MCF 10A (cell line): ENCODE data around the gene DDIAS. TPM values are rescaled to one million over a fixed set of nuclear protein-coding genes. Genes with fewer than 3 reads are reported as not detected.

ENCODE experiments used
- BruUV-seq: library from RNA; stranded (reverse); fragments of 400-500 nt; replicated peaks from 2 replicates; lab custom pipeline; 2021; lab: Mats Ljungman, UMichigan
- CTCF ChIA-PET: fragments of 300-600 bp; sonication (Branson Sonifier 250); formaldehyde crosslinking; extraction: SDS; loops from one replicate; lab custom pipeline; 2021; ENCODE audit warnings: antibody characterized with exemption, inconsistent platforms; lab: Yijun Ruan, JAX
- POLR2A ChIA-PET: fragments of 300-600, 350-650 bp; sonication (Branson Sonifier 250); formaldehyde crosslinking; extraction: SDS; loops from one replicate; lab custom pipeline; 2020; ENCODE audit warnings: antibody characterized with exemption, inconsistent platforms; lab: Yijun Ruan, JAX
- DNase-seq: peaks from one replicate; pipeline ENCODE4 v3.0.0-alpha.2; 2018; ENCODE audit not compliant: unreplicated experiment
- H3K27ac Mint-ChIP-seq: one replicate; pipeline ENCODE4 v1.8.0; 2022; ENCODE audit warnings: mild to moderate bottlenecking, low read depth, mixed read lengths; ENCODE audit not compliant: unreplicated experiment
- H3K27me3 Mint-ChIP-seq: one replicate; pipeline ENCODE4 v1.8.0; 2022; ENCODE audit warnings: mixed read lengths; ENCODE audit not compliant: insufficient read depth, unreplicated experiment
- H3K36me3 Mint-ChIP-seq: one replicate; pipeline ENCODE4 v1.8.0; 2022; ENCODE audit warnings: mild to moderate bottlenecking, moderate library complexity, mixed read lengths; ENCODE audit not compliant: insufficient read depth, unreplicated experiment
- H3K4me1 Mint-ChIP-seq: one replicate; pipeline ENCODE4 v1.8.0; 2022; ENCODE audit warnings: mixed read lengths; ENCODE audit not compliant: insufficient read depth, unreplicated experiment
- H3K4me3 Mint-ChIP-seq: one replicate; pipeline ENCODE4 v1.8.0; 2022; ENCODE audit warnings: mild to moderate bottlenecking, moderate library complexity, mixed read lengths; ENCODE audit not compliant: unreplicated experiment
- H3K9me3 Mint-ChIP-seq: one replicate; pipeline ENCODE4 v1.8.0; 2022; ENCODE audit warnings: mixed read lengths; ENCODE audit not compliant: unreplicated experiment
- CTCF ChIP-seq: fragments of 200-600 bp; IDR thresholded peaks from one replicate; pipeline ENCODE4 v1.8.0; 2022; ENCODE audit warnings: antibody characterized with exemption, mild to moderate bottlenecking; ENCODE audit not compliant: unreplicated experiment
- intact Hi-C: fragments of 100-400 bp; cut with micrococcal nuclease; formaldehyde crosslinking; loops from 2 replicates; pipeline ENCODE4 v1.14.1; 2022
- total RNA-seq: library from RNA; stranded (reverse); gene quantifications from 2 replicates; pipeline ENCODE4 v1.2.3, GENCODE V29; 2022

Gene DDIAS
- total RNA-seq, 1 experiment from 2014 or later, result 7.7 TPM

DNA sequence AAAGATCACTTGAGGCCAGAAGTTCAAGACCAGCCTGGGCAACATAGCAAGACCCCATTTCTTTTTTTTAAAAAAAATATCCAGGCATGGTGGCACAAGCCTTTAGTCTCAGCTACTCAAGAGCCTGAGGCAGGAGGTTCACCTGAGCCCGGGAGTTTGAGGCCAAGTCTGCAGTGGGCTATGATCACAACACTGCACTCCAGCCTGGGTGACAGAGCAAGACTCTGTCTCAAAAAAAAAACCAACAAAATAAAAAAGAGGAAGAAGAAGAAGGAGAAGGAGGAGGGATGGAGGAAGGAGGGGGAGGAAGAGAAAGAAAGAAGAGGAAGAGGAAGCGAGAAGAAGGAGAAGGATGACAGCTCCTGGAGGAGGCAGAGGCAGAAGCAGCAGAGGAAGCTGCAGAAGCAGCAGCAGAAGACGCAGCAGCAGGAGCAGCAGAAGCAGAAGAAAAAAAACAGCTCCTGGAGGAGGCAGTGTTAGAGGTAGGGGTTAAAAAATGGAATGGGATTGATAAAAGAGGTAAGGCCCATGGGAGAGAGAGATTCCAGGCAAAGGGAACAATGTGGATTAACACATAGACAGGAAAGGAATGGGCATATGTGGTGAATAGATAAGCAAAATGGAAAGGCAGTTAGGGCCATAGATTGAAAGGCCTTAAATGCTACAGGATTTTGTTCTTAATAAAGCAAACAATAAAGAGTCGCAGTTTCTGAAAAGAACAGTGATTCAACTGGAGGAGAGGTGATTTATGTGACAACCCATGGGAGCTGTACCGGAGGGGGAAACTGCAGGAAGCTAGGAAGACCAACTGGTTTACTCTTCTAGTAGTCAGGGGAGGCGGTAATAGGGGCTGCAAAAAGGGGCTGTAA is 12.2 kb upstream of the DDIAS start:
- DNase-seq, result no peak
- Mint-ChIP-seq H3K9me3 (no peaks in the 10 kb centered on the region), H3K4me1 (no peaks in the 10 kb centered on the region), H3K36me3 (no peaks in the 10 kb centered on the region), H3K27ac (no peak overlapping the region), H3K27me3 (no peaks in the 10 kb centered on the region), H3K4me3 (no peak overlapping the region)
- ChIA-PET POLR2A (no interaction called here), CTCF (interaction anchor here (0.6 to 2.4 kb wide), 3 partner anchors 11 to 361 kb away, joined by 3 to 9 read pairs (median 4); partner anchors contain the start of gene PRCP)
- BruUV-seq, result no TSS peak
- TF ChIP-seq CTCF, result no peak
- intact Hi-C loops, result no loop called here

- Mint-ChIP-seq H3K4me3 (no peak overlapping the region), H3K27ac (no peak overlapping the region), H3K9me3 (no peaks in the 10 kb centered on the region), H3K36me3 (no peaks in the 10 kb centered on the region), H3K27me3 (no peaks in the 10 kb centered on the region), H3K4me1 (no peaks in the 10 kb centered on the region)
- TF ChIP-seq CTCF, result no peak
- ChIA-PET POLR2A (no interaction called here), CTCF (interaction anchor here (1.2 to 4.1 kb wide), 3 partner anchors 10 to 360 kb away, joined by 4 to 30 read pairs (median 9); partner anchors contain the start of gene PRCP)
- intact Hi-C loops, result no loop called here
- no peak for DNase-seq
- no TSS peak for BruUV-seq
These were observed 11.6 kb upstream of the DDIAS start for GRCh38 chr11:82890002-82890341.

DNA sequence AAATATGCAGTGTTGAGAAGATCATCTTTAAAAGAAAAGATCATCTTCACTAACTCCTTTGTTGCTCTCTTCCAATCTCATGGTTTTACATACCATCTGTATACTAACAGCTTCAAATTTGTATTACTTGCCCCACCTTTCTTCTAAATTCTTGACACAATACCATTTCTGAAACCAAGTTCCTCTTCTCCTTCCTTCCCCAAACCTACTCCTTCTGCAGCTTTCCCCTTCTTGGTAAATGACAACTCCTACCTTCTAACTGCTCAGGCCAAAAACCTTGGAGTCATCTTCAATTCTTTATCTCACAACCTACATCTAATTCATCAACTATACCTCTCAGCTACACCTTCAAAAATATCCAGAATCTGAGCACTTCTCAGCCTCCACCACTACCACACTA is 10.6 kb upstream of the DDIAS start:
- no peaks in the 10 kb centered on the region for H3K4me1 Mint-ChIP-seq
- CTCF ChIA-PET, result interaction anchor here (2.4 to 4.1 kb wide), 2 partner anchors 23 to 359 kb away, joined by 9 to 30 read pairs; no protein-coding TSS in a partner anchor
- no peak overlapping the region for H3K4me3 Mint-ChIP-seq
- no peaks in the 10 kb centered on the region for H3K36me3 Mint-ChIP-seq
- intact Hi-C loops, result no loop called here
- no peak for TF ChIP-seq CTCF
- no peak overlapping the region for H3K27ac Mint-ChIP-seq
- no peak for DNase-seq
- no TSS peak for BruUV-seq
- POLR2A ChIA-PET, result interaction anchor here (1.1 kb wide), 1 partner anchor 9 kb away, joined by 4 read pairs; the partner anchor contains the start of gene PRCP
- H3K27me3 Mint-ChIP-seq, result no peaks in the 10 kb centered on the region
- no peaks in the 10 kb centered on the region for H3K9me3 Mint-ChIP-seq

DNA sequence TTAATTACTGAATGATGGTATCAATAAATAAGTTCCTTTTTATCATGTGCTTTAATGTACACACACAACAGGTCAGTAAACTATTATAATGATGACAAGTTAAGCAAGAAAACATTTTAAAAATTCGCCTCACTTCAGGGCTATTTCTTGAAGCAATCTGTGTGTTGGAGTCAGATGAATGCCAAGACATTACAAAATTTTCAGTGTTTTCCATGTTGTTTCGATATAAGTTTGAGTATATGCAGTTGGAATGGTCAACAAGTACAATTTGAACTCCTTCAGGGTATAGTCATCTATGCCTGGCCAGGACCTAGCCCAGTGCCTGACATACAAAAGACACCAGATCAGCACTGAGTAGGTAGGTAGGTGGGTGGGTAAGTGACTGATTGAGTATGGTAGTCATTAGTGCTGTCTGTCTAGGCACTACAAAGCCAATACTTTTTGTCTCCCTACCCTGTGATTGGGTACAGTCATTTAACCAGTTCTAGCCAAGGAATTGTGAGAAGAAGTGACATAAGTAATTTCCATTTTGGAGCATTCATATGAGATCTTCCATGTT is 8.8 kb upstream of the DDIAS start:
- no peak for DNase-seq

More for the DNA sequence above, 8.8 kb upstream of the DDIAS start:
- intact Hi-C loops, result no loop called here
- no peaks in the 10 kb centered on the region for H3K4me1 Mint-ChIP-seq
- no TSS peak for BruUV-seq
- CTCF ChIA-PET, result interaction anchor here (1.1 to 4.1 kb wide), 3 partner anchors 10 to 394 kb away, joined by 3 to 30 read pairs (median 6); partner anchors contain the start of gene CCDC90B
- H3K27me3 Mint-ChIP-seq, result no peaks in the 10 kb centered on the region
- POLR2A ChIA-PET, result interaction anchor here (1.2 kb wide), 1 partner anchor 8 kb away, joined by 4 read pairs; the partner anchor contains the start of gene PRCP
- H3K27ac Mint-ChIP-seq, result no peak overlapping the region
- peaks cover 4% of the 10 kb centered on the region for H3K36me3 Mint-ChIP-seq
- TF ChIP-seq CTCF, result no peak
- no peak overlapping the region for H3K4me3 Mint-ChIP-seq
- no peaks in the 10 kb centered on the region for H3K9me3 Mint-ChIP-seq
